ENCODE measurements around the gene KEAP1. TPM values are rescaled to one million over a fixed set of nuclear protein-coding genes. Genes with fewer than 3 reads are reported as not detected.

Gene KEAP1
- total and polyA plus RNA-seq, 2 of the 13 experiments (the other 11 are each of a cell fraction or from before 2014, with no cell fraction given), result 56.7 to 72.9 TPM

- no peak for TF ChIP-seq THAP7 (CRISPR knock-in tag; IDR thresholded peaks at IDR 0.05)
- TF ChIP-seq SAFB2 (CRISPR knock-in tag; IDR thresholded peaks at IDR 0.05; ENCODE audit: borderline replicate concordance, low read depth), result no peak; the same call in 1 of the 2 replicates
- peak; percentile 97 for TF ChIP-seq YY1 (IDR thresholded peaks at IDR 0.05; ENCODE audit: insufficient read depth, insufficient replicate concordance, low read depth, low read length)
- no peak; the same call in 1 of the 2 replicates for TF ChIP-seq TBX2 (CRISPR knock-in tag; IDR thresholded peaks at IDR 0.05; ENCODE audit: borderline replicate concordance)
- TF ChIP-seq PBX2 (CRISPR knock-in tag; IDR thresholded peaks at IDR 0.05), result no peak
- no peak for TF ChIP-seq ZNF143 (CRISPR knock-in tag; IDR thresholded peaks at IDR 0.05)
- TF ChIP-seq ZMYM3 (CRISPR knock-in tag; IDR thresholded peaks at IDR 0.05), result no peak
- TF ChIP-seq ZNF263 (CRISPR knock-in tag; IDR thresholded peaks at IDR 0.05), result no peak; the same call in 1 of the 2 replicates
- TF ChIP-seq E2F2 (CRISPR knock-in tag; IDR thresholded peaks at IDR 0.05; ENCODE audit: borderline replicate concordance), result no peak
- TF ChIP-seq ZBTB33 (CRISPR knock-in tag; IDR thresholded peaks at IDR 0.05), result no peak
- TF ChIP-seq IRF9 (CRISPR knock-in tag; IDR thresholded peaks at IDR 0.05; ENCODE audit: borderline replicate concordance), result no peak
- peak; percentile 85; the same call in 1 of the 2 replicates for TF ChIP-seq NFE2 (CRISPR knock-in tag; IDR thresholded peaks at IDR 0.05)
- no peak for TF ChIP-seq ZNF337 (CRISPR knock-in tag; IDR thresholded peaks at IDR 0.05; ENCODE audit: borderline replicate concordance, low read depth)
- TF ChIP-seq ZNF598 (CRISPR knock-in tag; IDR thresholded peaks at IDR 0.05; ENCODE audit: borderline replicate concordance), result no peak; the same call in 1 of the 2 replicates
- TF ChIP-seq CBX1 (IDR thresholded peaks at IDR 0.05; ENCODE audit: low read depth), result no peak
- no peak for TF ChIP-seq ZNF781 (CRISPR knock-in tag; IDR thresholded peaks at IDR 0.05; ENCODE audit: borderline replicate concordance, not compliant biosample characterization)
- no peak; the same call in 1 of the 2 replicates for TF ChIP-seq BRF2 (CRISPR knock-in tag; IDR thresholded peaks at IDR 0.05)
- TF ChIP-seq JDP2 (CRISPR knock-in tag; IDR thresholded peaks at IDR 0.05; ENCODE audit: borderline replicate concordance), result peak; percentile 57; the same call in 1 of the 2 replicates
- peak; percentile 37; the same call in 1 of the 2 replicates for TF ChIP-seq ZNF546 (CRISPR knock-in tag; conservative IDR thresholded peaks at IDR 0.05)
- 0 out of 2 replicates have a peak, but pooled peaks have one; percentile 18 for TF ChIP-seq ARID2 (CRISPR knock-in tag; IDR thresholded peaks at IDR 0.05; ENCODE audit: borderline replicate concordance)
- TF ChIP-seq ZNF761 (CRISPR knock-in tag; conservative IDR thresholded peaks at IDR 0.05), result no peak
- TF ChIP-seq ETV6 (CRISPR knock-in tag; conservative IDR thresholded peaks at IDR 0.05), result 0 out of 2 replicates have a peak, but pooled peaks have one; percentile 11
- TF ChIP-seq ZNF12 (CRISPR knock-in tag; IDR thresholded peaks at IDR 0.05), result peak; percentile 57
Observed at GRCh38 chr19:10502524-10503001, 593 bp downstream of the KEAP1 start (continued).

Measured in HepG2 (cell line).